IPS DF 4.7 (cell line): ENCODE data around the gene ITGA1.
"Not testable (repeated sequence)": the region's sequence is repeated elsewhere in the genome, so short reads cannot be mapped to it uniquely, and the experiment has no call there.

ENCODE experiments used
- DNase-seq: peaks from one replicate; pipeline ENCODE4 v3.0.0-alpha.2; 2013; ENCODE audit warnings: low spot score; ENCODE audit errors: extremely low read depth

ITGA1 gene

GRCh38 chr5:52827815-52828214, 40.1 kb downstream of the ITGA1 start:
- DNase-seq, result no peak

GRCh38 chr5:52829664-52830063, 41.9 kb downstream of the ITGA1 start:
- DNase-seq, result no peak

- no peak for DNase-seq
Observed at GRCh38 chr5:52830650-52831049, 42.9 kb downstream of the ITGA1 start.

GRCh38 chr5:52831786-52832511, 44.2 kb downstream of the ITGA1 start:
- no peak for DNase-seq

DNA sequence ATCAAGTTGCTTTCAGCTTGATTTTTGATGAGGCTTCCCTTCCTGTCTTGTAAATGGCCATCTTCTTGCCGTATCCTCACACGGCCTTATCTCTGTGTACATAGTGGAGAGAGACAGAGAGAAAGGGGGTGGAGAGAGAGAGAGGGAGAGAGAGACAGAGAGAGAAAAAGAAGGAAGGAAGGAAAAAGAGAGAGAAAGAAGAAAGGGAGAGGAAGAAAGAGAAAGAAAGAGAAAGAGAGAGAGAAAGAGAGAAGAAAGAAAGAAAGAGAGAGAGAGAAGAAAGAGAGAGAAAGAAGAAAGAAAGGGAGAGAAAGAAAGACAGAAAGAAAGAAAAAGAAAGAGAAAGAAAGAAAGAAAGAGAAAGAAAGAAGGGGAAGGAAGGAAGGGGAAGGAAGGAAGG, 46.6 kb downstream of the ITGA1 start:
- no peak for DNase-seq

- no peak for DNase-seq
Observed at GRCh38 chr5:52837068-52837467, 49.4 kb downstream of the ITGA1 start.

DNA sequence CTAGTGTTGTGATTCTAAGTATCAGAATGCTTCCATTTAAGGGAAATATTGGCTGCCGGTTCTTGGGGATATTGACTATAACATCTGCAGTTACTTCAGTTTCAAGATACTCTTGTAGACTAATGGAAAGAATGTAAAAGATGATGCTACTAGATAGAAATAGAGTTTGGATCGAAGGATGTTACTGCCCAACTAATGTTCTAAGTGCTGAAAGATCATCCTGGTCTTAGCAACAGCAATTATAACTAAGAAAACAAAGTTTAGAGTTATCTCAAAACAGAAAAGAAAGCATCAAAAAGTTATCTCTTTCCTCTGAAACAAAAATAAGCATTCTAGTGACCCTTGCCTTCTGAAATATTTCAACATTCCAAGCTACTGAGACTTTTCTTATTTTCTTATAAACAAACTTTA, 49.9 kb downstream of the ITGA1 start:
- DNase-seq, result no peak

DNA sequence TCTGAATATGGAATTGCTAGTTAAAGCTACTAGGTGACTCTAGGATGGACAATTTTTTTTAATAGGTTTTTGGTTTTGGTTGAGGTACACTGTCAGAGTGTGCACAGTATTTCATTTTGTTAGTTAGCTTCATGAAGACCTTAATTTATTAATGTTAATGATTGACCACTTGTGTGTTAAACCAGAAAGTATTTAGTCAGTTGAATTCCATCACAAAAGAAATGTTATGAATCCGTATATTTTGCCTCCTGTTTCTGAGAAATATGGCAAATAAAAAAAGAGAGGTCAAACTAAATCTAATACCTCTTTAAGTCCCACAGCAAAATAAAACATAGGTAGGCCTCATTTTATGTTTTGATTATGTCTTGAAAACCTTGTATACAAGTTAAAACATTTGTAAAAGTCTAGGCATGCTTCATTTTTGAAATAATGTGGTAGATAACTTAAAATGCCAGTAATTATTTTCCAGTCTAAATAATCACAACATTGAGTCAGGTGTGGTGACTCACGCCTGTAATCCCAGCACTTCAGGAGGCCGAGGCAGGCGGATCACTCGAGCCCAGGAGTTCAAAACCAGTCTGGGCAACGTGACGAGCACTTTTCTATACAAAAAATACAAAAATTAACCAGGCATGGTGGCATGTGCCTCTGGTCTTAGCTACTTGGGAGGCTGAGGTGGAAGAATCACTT, 50.8 kb downstream of the ITGA1 start:
- DNase-seq, result no peak

DNA sequence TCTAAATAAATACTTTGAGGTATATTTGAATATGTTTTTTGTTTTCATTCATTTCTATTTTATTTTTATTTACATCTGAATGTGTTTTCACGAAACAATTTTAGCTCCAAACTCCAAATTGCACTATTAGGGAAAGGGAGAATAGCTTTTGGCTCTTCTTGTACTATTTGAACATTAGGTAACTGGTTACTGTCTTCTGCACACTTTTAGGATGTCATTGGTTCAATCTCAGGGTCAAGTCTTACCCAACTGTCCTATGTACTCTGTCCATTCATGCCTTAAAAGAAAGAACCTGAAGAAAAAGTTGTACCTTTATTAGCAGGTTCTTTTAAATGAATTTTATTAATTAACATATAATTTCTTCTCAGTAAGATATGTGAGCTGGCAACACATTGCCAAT, 51.6 kb downstream of the ITGA1 start:
- DNase-seq, result no peak

DNA sequence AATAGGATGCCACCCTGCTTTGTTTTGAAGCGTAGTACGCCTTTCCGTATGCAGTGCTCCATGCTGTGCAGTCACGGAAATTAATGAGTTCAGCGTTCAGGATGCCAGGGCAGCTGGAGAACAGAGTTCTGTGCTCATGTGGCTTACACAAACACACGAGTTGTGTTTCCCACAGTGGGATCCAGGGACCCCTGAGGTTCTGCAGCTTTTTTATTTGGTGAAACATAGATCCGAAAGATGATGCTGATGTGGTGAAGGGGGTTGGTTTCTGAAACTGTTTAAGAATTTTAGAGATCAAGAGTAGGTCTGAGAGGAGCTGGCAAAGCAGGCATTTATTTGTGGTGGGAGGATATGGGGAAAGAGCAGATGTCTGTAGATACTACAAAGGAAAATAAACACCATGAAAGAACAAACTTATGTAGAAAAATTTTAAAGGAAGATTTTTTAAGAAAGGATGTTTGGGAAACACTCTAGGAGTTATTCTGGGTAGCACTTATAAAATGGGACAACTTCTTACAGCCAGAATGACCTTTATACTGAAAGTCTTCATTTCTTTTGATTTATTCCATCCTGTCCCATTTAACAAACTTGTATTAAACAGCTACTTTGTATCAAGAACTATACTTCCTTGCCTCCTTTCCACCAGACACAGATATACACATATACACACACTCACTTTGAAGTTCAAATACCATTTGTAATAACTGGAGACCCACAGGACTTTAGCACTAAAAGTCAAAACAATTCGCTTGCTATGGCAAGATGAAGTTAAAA, 52.7 kb downstream of the ITGA1 start:
- DNase-seq, result no peak

- DNase-seq, result no peak
Observed at GRCh38 chr5:52841114-52841513, 53.4 kb downstream of the ITGA1 start.

DNA sequence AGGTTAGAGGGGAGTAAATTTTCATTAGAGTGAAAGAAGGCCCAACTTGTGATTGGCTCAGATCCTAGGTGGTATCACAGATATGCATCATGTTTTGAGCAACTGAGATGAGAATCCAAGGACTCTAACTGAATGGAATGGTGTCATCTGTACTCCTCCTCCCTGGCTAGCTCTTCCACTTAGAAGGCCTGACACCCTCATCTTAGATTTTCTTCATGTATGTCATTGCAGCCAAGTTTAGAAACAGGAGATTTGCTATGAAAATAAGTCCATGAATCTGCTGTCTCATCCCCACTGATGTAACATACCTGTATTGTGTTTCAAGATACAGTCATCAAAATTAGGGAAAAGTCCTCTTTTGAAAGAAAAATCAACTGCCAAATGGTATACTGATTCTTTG, 54.4 kb downstream of the ITGA1 start:
- DNase-seq, result no peak

DNA sequence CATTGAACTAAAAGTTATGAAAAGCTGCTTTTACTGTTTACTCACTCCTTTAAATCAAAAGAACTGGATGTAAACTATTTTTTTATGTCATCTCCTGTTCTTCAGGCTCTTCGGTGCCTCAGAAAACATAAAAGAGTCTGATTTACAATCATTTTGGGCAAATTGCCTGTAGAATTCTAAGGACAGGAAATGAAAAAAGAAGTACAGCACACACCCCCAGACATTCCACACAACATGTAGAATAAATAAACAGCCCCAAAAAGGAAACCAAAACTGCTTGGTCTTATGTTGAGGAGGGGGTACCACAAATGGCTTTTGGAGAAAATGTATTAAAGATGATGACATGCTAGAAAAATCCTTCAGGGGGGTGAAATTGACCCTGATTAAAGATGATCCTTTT, 57.2 kb downstream of the ITGA1 start:
- DNase-seq, result no peak

DNA sequence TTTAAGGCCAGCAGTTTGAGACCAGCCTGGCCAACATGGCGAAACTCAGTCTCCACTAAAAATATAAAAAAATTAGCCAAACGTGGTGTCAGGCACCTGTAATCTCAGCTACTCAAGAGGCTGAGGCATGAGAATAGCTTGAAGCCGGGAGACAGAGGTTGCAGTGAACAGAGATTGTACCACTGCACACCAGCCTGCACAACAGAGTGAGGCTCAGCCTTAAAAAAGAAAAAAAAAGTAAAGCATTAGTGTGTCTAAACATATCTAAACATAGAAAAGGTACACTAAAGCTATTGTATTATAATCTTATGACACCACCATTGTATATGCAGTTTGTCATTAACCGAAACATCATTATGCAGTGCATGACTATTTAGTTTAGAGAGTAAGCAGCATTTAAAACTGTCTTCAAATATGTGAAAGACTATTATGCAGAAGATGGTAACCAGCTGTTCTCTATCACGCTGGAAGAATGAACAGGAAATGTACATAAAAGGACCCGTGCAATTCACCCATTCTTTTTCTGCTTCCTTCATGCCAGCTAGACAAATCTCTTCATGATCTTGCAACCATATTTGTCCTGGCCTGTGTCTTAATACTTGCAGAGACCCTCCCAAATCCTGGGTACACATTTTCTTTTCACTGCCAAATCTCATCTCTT, 58.6 kb downstream of the ITGA1 start:
- no peak for DNase-seq

DNA sequence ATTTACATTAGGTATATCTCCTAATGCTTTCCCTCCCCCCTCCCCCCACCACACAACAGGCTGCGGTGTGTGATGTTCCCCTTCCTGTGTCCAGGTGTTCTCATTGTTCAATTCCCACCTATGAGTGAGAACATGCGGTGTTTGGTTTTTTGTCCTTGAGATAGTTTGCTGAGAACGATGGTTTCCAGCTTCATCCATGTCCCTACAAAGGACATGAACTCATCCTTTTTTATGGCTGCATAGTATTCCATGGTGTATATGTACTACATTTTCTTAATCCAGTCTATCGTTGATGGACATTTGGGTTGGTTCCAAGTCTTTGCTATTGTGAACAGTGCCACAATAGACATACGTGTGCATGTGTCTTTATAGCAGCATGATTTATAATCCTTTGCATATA, 61.0 kb downstream of the ITGA1 start:
- DNase-seq, result not testable (repeated sequence)

DNA sequence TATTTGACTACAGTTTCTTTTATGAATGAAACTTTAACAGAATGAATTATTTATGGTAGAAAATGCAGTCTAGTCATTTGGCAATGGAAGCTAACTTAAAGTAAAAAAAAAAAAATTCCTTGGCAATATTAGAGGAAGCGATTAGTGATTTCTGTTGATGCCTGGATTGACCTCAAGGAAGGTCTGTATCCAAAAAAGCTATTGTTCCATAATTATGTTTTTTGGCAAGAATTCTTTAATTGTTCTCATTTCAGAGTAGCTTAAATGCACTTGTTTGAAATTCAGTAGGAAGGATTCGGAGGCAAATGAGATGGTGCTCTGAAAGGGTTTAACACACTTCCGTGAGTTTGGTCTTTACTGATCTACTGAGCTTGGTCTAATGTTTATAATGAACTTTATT, 61.8 kb downstream of the ITGA1 start:
- no peak for DNase-seq

DNA sequence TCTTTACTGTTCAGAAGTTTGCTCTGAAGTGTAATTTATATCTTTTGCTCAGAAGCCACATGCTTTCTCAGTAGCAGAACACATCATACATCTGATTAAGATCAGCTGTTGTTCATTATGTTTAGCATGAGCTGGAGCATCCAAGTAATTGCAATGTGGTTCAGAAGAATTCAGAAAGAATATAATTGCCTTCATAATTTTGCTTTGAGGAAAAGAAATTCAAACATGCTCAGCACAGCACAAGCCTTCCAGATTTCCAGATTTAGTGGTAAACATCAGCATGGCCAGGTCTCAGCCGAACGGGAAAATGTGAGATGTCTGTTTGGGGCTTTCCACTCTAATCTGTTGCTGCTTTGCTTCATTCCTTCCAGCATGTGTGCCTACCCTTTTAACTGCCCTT, 65.9 kb downstream of the ITGA1 start:
- DNase-seq, result no peak

DNA sequence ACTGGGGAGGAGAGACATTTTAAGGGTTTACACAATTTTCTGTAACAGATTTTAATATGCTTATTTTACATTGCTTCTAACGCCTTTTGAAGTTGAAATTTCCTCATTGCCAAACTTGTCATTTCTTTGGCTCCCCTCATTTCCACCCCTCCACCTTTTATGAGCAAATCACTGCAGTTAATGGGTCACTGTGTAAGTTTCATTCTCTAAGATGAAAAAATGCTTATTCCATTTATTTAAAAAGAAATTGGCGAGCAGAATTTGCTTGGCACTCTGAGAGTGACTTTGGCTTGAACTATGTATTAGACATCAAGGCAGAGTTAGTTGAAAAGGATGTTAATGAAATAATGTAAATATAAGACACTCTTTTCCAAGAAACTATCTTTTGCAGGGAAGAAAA, 66.6 kb downstream of the ITGA1 start:
- DNase-seq, result no peak

- no peak for DNase-seq
Observed at GRCh38 chr5:52854949-52855348, 67.2 kb downstream of the ITGA1 start.

- DNase-seq, result no peak
Observed at GRCh38 chr5:52856564-52856963, 68.8 kb downstream of the ITGA1 start.

DNA sequence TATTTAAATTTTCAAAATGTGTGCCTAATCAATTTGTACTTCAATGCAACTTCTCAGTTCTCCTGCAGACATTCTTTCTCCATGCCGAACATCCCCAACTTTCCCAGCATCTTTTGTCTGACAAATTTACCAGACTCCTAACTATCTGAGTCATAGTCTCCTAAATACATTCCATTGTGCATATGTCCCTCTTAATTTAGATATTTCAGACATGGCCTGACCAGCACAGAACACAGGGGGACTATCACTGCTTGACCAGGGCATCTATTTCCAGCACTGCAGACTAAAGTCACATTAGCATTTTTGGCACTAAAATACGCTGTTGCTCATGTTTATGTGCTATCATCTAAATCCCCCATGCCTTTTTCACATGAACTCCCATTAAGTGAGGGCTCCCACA, 71.9 kb downstream of the ITGA1 start:
- DNase-seq, result no peak

DNA sequence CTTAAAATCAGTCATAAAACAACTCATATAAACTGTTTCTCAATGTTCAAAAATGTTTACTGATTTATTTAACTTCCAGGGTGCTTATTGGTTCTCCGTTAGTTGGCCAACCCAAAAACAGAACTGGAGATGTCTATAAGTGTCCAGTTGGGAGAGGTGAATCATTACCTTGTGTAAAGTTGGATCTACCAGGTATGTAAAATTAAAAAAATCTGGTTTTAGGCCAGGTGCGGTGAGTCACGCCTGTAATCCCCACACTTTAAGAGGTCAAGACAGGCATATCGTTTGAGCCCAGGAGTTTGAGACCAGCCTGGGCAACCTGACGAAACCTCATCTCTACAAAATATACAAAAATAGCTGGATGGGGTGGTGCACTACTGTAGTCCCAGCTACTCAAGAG, 73.7 kb downstream of the ITGA1 start:
- no peak for DNase-seq
